Spleen (tissue), 7 donors: ENCODE measurements around the gene ODAD3.
"Not testable (repeated sequence)": the region's sequence is repeated elsewhere in the genome, so short reads cannot be mapped to it uniquely, and the experiment has no call there.

Experiments used
- POLR2AphosphoS5 ChIP-seq, 3 donors: sonication (generic); formaldehyde crosslinking; IDR thresholded peaks; one replicate each; pipeline ENCODE4 v1.5.1; 2017; ENCODE audit warnings: antibody characterized with exemption in 3 of 3
- TF ChIP-seq, protein P1 (sequence below), 11 experiments: fragments of 200-600 bp in 7 of 11; fragments of 450-650 bp in 4 of 11; sonication (generic) in 4 of 11; IDR thresholded peaks in 8 of 11; conservative IDR thresholded peaks in 3 of 11; 1 replicate in 7 of 11; 2 replicates in 4 of 11; pipeline versions ENCODE4 v1.4.0 to v1.8.0; 2016 to 2021; ENCODE audit warnings: antibody characterized with exemption in 11 of 11, inconsistent platforms in 4 of 11, mild to moderate bottlenecking in 1 of 11
- donor health status: DM: no; HTN: no; CAD: no; lungs with moderate emphysema.
- donor health status: DM: no; HTN: no; CAD: no.
- donor health status: DM: no; HTN: no; CAD: no.

DNA sequence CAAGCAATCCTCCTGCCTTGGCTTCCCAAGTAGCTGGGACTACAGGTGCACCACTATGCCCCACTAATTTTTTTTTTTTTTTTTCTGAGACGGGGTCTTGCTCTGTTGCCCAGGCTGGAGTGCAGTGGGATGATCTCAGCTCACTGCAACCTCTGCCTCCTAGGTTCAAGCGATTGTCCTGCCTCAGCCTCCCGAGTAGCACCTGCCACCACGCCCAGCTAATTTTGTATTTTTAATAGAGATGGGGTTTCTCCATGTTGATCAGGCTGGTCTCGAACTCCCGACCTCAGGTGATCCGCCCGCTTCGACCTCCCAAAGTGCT, 20.3 kb upstream of the ODAD3 start:
- not testable (repeated sequence) for TF ChIP-seq POLR2AphosphoS5 (IDR thresholded peaks at IDR 0.05)
- TF ChIP-seq, protein P1, sequence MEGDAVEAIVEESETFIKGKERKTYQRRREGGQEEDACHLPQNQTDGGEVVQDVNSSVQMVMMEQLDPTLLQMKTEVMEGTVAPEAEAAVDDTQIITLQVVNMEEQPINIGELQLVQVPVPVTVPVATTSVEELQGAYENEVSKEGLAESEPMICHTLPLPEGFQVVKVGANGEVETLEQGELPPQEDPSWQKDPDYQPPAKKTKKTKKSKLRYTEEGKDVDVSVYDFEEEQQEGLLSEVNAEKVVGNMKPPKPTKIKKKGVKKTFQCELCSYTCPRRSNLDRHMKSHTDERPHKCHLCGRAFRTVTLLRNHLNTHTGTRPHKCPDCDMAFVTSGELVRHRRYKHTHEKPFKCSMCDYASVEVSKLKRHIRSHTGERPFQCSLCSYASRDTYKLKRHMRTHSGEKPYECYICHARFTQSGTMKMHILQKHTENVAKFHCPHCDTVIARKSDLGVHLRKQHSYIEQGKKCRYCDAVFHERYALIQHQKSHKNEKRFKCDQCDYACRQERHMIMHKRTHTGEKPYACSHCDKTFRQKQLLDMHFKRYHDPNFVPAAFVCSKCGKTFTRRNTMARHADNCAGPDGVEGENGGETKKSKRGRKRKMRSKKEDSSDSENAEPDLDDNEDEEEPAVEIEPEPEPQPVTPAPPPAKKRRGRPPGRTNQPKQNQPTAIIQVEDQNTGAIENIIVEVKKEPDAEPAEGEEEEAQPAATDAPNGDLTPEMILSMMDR (IDR thresholded peaks at IDR 0.05 in 8 of 11, conservative IDR thresholded peaks at IDR 0.05 in 3 of 11): not testable (repeated sequence)
